ENCODE data around the gene ZBTB38.

Gene ZBTB38

DNA sequence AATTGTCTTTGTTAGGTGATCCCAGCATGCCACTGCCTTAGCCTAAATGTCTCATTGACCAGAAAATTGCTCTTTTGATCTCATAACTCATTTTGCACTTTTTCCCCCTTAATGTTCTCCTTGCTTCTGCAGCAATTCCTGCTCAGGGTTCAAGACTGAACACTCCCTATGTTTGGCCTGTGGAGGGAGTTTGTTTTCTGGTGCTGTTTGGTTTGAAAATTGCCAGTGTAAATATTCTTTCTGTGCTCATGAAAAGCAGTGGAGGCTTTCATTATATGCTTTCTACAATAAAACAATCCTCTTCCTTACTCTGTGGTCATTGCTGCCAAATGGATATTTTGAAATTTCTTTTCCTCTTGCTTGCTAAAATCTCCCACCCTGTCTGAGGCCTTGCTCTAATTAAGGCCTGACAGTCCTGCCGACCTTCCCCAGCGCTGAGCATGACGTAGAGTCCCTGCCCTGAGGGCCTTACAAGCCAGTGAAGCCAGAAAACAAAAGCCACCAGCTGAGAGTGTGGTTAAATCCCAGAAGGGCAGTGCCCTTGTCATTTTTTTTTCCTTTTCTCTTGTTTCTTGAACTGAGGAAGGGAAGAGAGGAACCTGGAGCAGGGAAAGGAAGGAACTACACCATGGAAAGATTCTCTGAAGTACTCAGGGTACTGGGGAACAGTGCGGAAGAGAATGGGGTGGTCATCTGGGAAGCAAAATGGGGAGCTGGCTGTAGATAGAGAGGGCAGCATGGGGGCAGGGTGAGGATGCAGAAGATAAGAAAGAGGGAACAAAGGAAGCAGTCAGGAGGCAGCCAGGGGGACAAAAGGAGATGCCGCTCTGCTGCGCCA is 24.8 kb downstream of the ZBTB38 start:
- no peak overlapping the region for H3K4me3 ChIP-seq (ENCODE audit: low read length)
- peak; percentile 53 for DNase-seq (ENCODE audit: low read depth)
- no peak for TF ChIP-seq CTCF (IDR thresholded peaks at IDR 0.05; ENCODE audit: insufficient read depth, low read depth, low read length, missing control alignments)

DNA sequence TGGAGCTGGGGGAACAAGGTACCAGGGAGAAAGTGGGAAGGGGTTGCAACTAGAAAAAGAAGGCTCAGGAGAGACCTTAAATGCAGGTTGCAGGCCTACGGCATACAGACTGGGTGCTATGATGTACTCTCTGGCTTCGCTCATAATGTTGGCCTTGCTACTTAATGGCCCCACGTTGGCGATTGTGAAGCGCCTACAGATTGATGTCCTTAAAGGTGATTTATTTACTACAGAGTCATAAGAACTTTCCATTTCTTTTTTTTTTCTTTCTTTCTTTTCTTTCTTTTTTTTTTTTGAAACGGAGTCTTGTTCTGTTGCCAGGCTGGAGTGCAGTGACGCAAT is 25.4 kb downstream of the ZBTB38 start:
- no peak for TF ChIP-seq CTCF (IDR thresholded peaks at IDR 0.05; ENCODE audit: insufficient read depth, low read depth, low read length, missing control alignments)
- DNase-seq (ENCODE audit: low read depth): no peak
- H3K4me3 ChIP-seq (ENCODE audit: low read length): no peak overlapping the region

- no peak for DNase-seq (ENCODE audit: low read depth)
- no peak for TF ChIP-seq CTCF (IDR thresholded peaks at IDR 0.05; ENCODE audit: insufficient read depth, low read depth, low read length, missing control alignments)
- no peak overlapping the region for H3K4me3 ChIP-seq (ENCODE audit: low read length)
These were observed 26.3 kb downstream of the ZBTB38 start for GRCh38 chr3:141394560-141394959.

GRCh38 chr3:141395005-141395589 is 26.8 kb downstream of the ZBTB38 start:
- no peak for DNase-seq (ENCODE audit: low read depth)
- H3K4me3 ChIP-seq (ENCODE audit: low read length): no peak overlapping the region
- no peak for TF ChIP-seq CTCF (IDR thresholded peaks at IDR 0.05; ENCODE audit: insufficient read depth, low read depth, low read length, missing control alignments)

- no peak for DNase-seq (ENCODE audit: low read depth)
- TF ChIP-seq CTCF (IDR thresholded peaks at IDR 0.05; ENCODE audit: insufficient read depth, low read depth, low read length, missing control alignments): no peak
These were observed 29.7 kb downstream of the ZBTB38 start for GRCh38 chr3:141397996-141398395.

GRCh38 chr3:141399200-141399599 is 30.9 kb downstream of the ZBTB38 start:
- H3K4me3 ChIP-seq (ENCODE audit: low read length): no peak overlapping the region
- TF ChIP-seq CTCF (IDR thresholded peaks at IDR 0.05; ENCODE audit: insufficient read depth, low read depth, low read length, missing control alignments): no peak
- no peak for DNase-seq (ENCODE audit: low read depth)

More at GRCh38 chr3:141397996-141398395, 29.7 kb downstream of the ZBTB38 start:
- no peak overlapping the region for H3K4me3 ChIP-seq (ENCODE audit: low read length)
